Gastroesophageal sphincter (tissue), 3 donors: ENCODE data around the gene TBC1D22B.

Experiments
- POLR2AphosphoS5 ChIP-seq: sonication (generic); formaldehyde crosslinking; IDR thresholded peaks from one replicate; pipeline ENCODE4 v1.6.1; 2017; ENCODE audit warnings: antibody characterized with exemption
- TF ChIP-seq, protein P1 (sequence below), 4 experiments: fragments of 200-600 bp in 2 of 4; fragments of 450-650 bp in 2 of 4; sonication (generic) in 1 of 4; IDR thresholded peaks; one replicate each; pipeline ENCODE4 v1.5.1; 2017 to 2019; ENCODE audit warnings: antibody characterized with exemption in 4 of 4, mild to moderate bottlenecking in 2 of 4, moderate library complexity in 2 of 4

- TF ChIP-seq, protein P1, sequence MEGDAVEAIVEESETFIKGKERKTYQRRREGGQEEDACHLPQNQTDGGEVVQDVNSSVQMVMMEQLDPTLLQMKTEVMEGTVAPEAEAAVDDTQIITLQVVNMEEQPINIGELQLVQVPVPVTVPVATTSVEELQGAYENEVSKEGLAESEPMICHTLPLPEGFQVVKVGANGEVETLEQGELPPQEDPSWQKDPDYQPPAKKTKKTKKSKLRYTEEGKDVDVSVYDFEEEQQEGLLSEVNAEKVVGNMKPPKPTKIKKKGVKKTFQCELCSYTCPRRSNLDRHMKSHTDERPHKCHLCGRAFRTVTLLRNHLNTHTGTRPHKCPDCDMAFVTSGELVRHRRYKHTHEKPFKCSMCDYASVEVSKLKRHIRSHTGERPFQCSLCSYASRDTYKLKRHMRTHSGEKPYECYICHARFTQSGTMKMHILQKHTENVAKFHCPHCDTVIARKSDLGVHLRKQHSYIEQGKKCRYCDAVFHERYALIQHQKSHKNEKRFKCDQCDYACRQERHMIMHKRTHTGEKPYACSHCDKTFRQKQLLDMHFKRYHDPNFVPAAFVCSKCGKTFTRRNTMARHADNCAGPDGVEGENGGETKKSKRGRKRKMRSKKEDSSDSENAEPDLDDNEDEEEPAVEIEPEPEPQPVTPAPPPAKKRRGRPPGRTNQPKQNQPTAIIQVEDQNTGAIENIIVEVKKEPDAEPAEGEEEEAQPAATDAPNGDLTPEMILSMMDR (IDR thresholded peaks at IDR 0.05): no peak
- TF ChIP-seq POLR2AphosphoS5: no peak
Observed at GRCh38 chr6:37309046-37309445, 51.5 kb downstream of the TBC1D22B start.
